HCT116 (cell line): Measurements from ENCODE around the gene POP7. TPM values are rescaled to one million over a fixed set of nuclear protein-coding genes. Genes with fewer than 3 reads are reported as not detected.
A peak's percentile ranks its signal among the peaks of the same experiment; 100 is the strongest.

Source experiments
- ATAC-seq: fragments of 200-7000 bp; cut with Tn5 transposase; 2 replicates; pipeline ENCODE4 v1.9.1; 2020; ENCODE audit warnings: mild to moderate bottlenecking, moderate library complexity
- BruUV-seq: library from RNA; stranded (reverse); fragments of 400-500 nt; replicated peaks from 2 replicates; lab custom pipeline; 2021; lab: Mats Ljungman, UMichigan
- CTCF ChIA-PET: fragments of 300-600 bp; sonication (Branson Sonifier 250); formaldehyde crosslinking; loops from one replicate; lab custom pipeline; 2021; ENCODE audit warnings: antibody characterized with exemption; lab: Charles Lee
- POLR2A ChIA-PET: fragments of 300-600, 350-600 bp; sonication (Branson Sonifier 250); formaldehyde crosslinking; loops from one replicate; lab custom pipeline; 2021; ENCODE audit warnings: antibody characterized with exemption; lab: Charles Lee
- RAD21 ChIA-PET, 2 experiments: fragments of 300-600 bp; sonication (Branson Sonifier 250); formaldehyde crosslinking; loops; one replicate each; lab custom pipeline; 2023; ENCODE audit warnings: low total read pairs in 2 of 2; ENCODE audit not compliant: uncharacterized antibody in 2 of 2, unreplicated experiment in 2 of 2, low non-redundant PET in 1 of 2; lab: Charles Lee
- DNase-seq: peaks from one replicate; pipeline ENCODE4 v3.0.0-alpha.2; 2010; ENCODE audit warnings: low read depth, low spot score
- H2AFZ ChIP-seq: fragments of 200-600 bp; shearing (Covaris generic), sonication (generic); 2 replicates; pipeline ENCODE4 v1.6.1; 2017; ENCODE audit warnings: low read depth, mixed run types, mixed read lengths, antibody characterized with exemption, low read length; ENCODE audit not compliant: poor library complexity, severe bottlenecking
- H3K27ac ChIP-seq: 2 replicates; pipeline ENCODE4 v1.5.1; 2012; ENCODE audit warnings: low read depth, low read length
- H3K27me3 ChIP-seq: fragments of 200-600 bp; sonication (generic); 2 replicates; pipeline ENCODE4 v1.6.1; 2016; ENCODE audit warnings: mixed run types, low read length, mixed read lengths; ENCODE audit not compliant: insufficient read depth
- H3K36me3 ChIP-seq, 2 experiments: fragments of 200-500 bp in 1 of 2; fragments of 200-600 bp in 1 of 2; sonication (Bioruptor generic) in 1 of 2; sonication (generic) in 1 of 2; 2 replicates each; pipeline versions ENCODE4 v1.5.1 to v1.6.1; 2014 to 2016; ENCODE audit warnings: low read length in 2 of 2, inconsistent platforms in 1 of 2, mixed read lengths in 1 of 2, mixed run types in 1 of 2; ENCODE audit not compliant: insufficient read depth in 2 of 2, control insufficient read depth in 1 of 2
- H3K4me1 ChIP-seq, 2 experiments: fragments of 200-600 bp in 1 of 2; sonication (generic) in 1 of 2; 2 replicates each; pipeline versions ENCODE4 v1.5.1 to v1.6.1; 2012 to 2017; ENCODE audit warnings: low read length in 2 of 2, inconsistent platforms in 1 of 2, mild to moderate bottlenecking in 1 of 2, mixed read lengths in 1 of 2, mixed run types in 1 of 2, moderate library complexity in 1 of 2; ENCODE audit not compliant: insufficient read depth in 2 of 2, control insufficient read depth in 1 of 2
- H3K4me2 ChIP-seq: fragments of 200-600 bp; sonication (generic); 2 replicates; pipeline ENCODE4 v1.6.1; 2017; ENCODE audit warnings: mixed run types, low read length, mixed read lengths
- H3K4me3 ChIP-seq, 2 experiments: fragments of 200-600 bp in 1 of 2; sonication (generic) in 1 of 2; replicated peaks in 1 of 2; 2 replicates each; pipeline ENCODE4 v1.5.1; 2011 to 2016; ENCODE audit warnings: low read length in 2 of 2, control low read depth in 1 of 2, low read depth in 1 of 2, mild to moderate bottlenecking in 1 of 2, mixed read lengths in 1 of 2, mixed run types in 1 of 2
- H3K79me2 ChIP-seq: fragments of 200-600 bp; sonication (generic); 2 replicates; pipeline ENCODE4 v1.6.1; 2017; ENCODE audit warnings: mild to moderate bottlenecking, mixed run types, low read length, moderate library complexity, mixed read lengths; ENCODE audit not compliant: insufficient read depth
- H3K9ac ChIP-seq: fragments of 200-600 bp; sonication (generic); 2 replicates; pipeline ENCODE4 v1.6.1; 2016; ENCODE audit warnings: low read length, mixed read lengths
- H3K9me2 ChIP-seq: fragments of 200-600 bp; sonication (generic), shearing (Covaris generic); 2 replicates; pipeline ENCODE4 v1.6.1; 2017; ENCODE audit warnings: mixed run types, mild to moderate bottlenecking, moderate library complexity; ENCODE audit not compliant: insufficient read depth
- H3K9me3 ChIP-seq, 2 experiments: fragments of 200-500 bp in 1 of 2; fragments of 200-600 bp in 1 of 2; sonication (Bioruptor generic) in 1 of 2; sonication (generic) in 1 of 2; 2 replicates each; pipeline ENCODE4 v1.6.1; 2014 to 2017; ENCODE audit warnings: low read length in 2 of 2, mixed read lengths in 2 of 2, inconsistent platforms in 1 of 2, low read depth in 1 of 2, mild to moderate bottlenecking in 1 of 2, mixed run types in 1 of 2, moderate library complexity in 1 of 2; ENCODE audit not compliant: control insufficient read depth in 1 of 2, insufficient read depth in 1 of 2
- H4K20me1 ChIP-seq: fragments of 200-600 bp; sonication (generic), shearing (Covaris generic); 2 replicates; pipeline ENCODE4 v1.6.1; 2017; ENCODE audit warnings: mixed run types, mild to moderate bottlenecking, moderate library complexity; ENCODE audit not compliant: insufficient read depth
- EGR1 ChIP-seq: IDR thresholded peaks from 2 replicates; pipeline ENCODE4 v1.6.1; 2012; ENCODE audit warnings: low read depth
- EZH2phosphoT487 ChIP-seq: fragments of 200-600 bp; IDR thresholded peaks from 2 replicates; pipeline ENCODE4 v1.6.1; 2018; ENCODE audit warnings: antibody characterized with exemption, borderline replicate concordance
- JUND ChIP-seq: IDR thresholded peaks from 2 replicates; pipeline ENCODE4 v1.6.1; 2012
- MAX ChIP-seq: IDR thresholded peaks from 2 replicates; pipeline ENCODE4 v1.6.1; 2012
- RAD21 ChIP-seq: IDR thresholded peaks from 2 replicates; pipeline ENCODE4 v1.6.1; 2012; ENCODE audit warnings: low read depth, mild to moderate bottlenecking
- TCF7L2 ChIP-seq: IDR thresholded peaks from 2 replicates; pipeline ENCODE4 v1.7.0; 2011; ENCODE audit warnings: borderline replicate concordance, inconsistent platforms; ENCODE audit not compliant: insufficient read depth, insufficient read length; ENCODE audit errors: extremely low read depth
- YY1 ChIP-seq: IDR thresholded peaks from 2 replicates; pipeline ENCODE4 v1.6.1; 2011; ENCODE audit warnings: low read length, low read depth, moderate library complexity, mild to moderate bottlenecking; ENCODE audit not compliant: insufficient replicate concordance; ENCODE audit errors: extremely low read depth
- ZNF274 ChIP-seq: fragments of 200-500 bp; sonication (Bioruptor generic); IDR thresholded peaks from 2 replicates; pipeline ENCODE4 v1.6.1; 2014; ENCODE audit warnings: mild to moderate bottlenecking, low read depth, low read length, inconsistent platforms
- intact Hi-C: fragments of 100-400 bp; cut with micrococcal nuclease; formaldehyde crosslinking; loops from 2 replicates; pipeline ENCODE4 v1.10.0; 2022
- total RNA-seq: library from RNA; stranded (reverse); gene quantifications from one replicate; pipeline ENCODE4 v1.2.1, GENCODE V29; 2021; ENCODE audit not compliant: unreplicated experiment
- TF ChIP-seq, protein P1 (sequence below): IDR thresholded peaks from 2 replicates; pipeline ENCODE4 v1.6.1; 2012; ENCODE audit warnings: low read depth

The POP7 gene
- total RNA-seq, 1 experiment from 2014 or later = 67.5 TPM

- H3K4me3 ChIP-seq = no peak overlapping the region
- no peaks in the 10 kb centered on the region for H4K20me1 ChIP-seq
- TF ChIP-seq TCF7L2 (no peak), YY1 (no peak), ZNF274 (no peak), EZH2phosphoT487 (no peak), RAD21 (no peak), MAX (no peak), EGR1 (no peak), JUND (no peak)
- TF ChIP-seq, protein P1, sequence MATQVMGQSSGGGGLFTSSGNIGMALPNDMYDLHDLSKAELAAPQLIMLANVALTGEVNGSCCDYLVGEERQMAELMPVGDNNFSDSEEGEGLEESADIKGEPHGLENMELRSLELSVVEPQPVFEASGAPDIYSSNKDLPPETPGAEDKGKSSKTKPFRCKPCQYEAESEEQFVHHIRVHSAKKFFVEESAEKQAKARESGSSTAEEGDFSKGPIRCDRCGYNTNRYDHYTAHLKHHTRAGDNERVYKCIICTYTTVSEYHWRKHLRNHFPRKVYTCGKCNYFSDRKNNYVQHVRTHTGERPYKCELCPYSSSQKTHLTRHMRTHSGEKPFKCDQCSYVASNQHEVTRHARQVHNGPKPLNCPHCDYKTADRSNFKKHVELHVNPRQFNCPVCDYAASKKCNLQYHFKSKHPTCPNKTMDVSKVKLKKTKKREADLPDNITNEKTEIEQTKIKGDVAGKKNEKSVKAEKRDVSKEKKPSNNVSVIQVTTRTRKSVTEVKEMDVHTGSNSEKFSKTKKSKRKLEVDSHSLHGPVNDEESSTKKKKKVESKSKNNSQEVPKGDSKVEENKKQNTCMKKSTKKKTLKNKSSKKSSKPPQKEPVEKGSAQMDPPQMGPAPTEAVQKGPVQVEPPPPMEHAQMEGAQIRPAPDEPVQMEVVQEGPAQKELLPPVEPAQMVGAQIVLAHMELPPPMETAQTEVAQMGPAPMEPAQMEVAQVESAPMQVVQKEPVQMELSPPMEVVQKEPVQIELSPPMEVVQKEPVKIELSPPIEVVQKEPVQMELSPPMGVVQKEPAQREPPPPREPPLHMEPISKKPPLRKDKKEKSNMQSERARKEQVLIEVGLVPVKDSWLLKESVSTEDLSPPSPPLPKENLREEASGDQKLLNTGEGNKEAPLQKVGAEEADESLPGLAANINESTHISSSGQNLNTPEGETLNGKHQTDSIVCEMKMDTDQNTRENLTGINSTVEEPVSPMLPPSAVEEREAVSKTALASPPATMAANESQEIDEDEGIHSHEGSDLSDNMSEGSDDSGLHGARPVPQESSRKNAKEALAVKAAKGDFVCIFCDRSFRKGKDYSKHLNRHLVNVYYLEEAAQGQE = no peak
- TF ChIP-seq, all 23 proteins: peak for 0
- DNase-seq = no peak
- no peaks in the 10 kb centered on the region for H3K9me2 ChIP-seq
- ATAC-seq = no peak
- H3K9me3 ChIP-seq = no peaks in the 10 kb centered on the region
- H3K27me3 ChIP-seq = no peaks in the 10 kb centered on the region
- POLR2A ChIA-PET = no interaction called here
- H3K36me3 ChIP-seq = peaks cover 20 to 21% of the 10 kb centered on the region in 2 experiments; a peak in 3 of 4 replicates
- H3K4me2 ChIP-seq = no peak overlapping the region
- H3K4me1 ChIP-seq = peaks cover 0 to 6% of the 10 kb centered on the region in 2 experiments; a peak in 1 of 4 replicates
- RAD21 ChIA-PET = no interaction called here
- H3K79me2 ChIP-seq = peaks cover 26% of the 10 kb centered on the region
- H2AFZ ChIP-seq = no peak overlapping the region
- CTCF ChIA-PET = no interaction called here
- H3K27ac ChIP-seq = no peak overlapping the region
- no peak overlapping the region for H3K9ac ChIP-seq
- BruUV-seq = TSS peak; percentile 46
- intact Hi-C loops = no loop called here
Measured at GRCh38 chr7:100678291-100678984, 27.5 kb upstream of the POP7 start.
